Vagina (tissue), 2 donors: Measurements from ENCODE around the gene SUPT3H.

Experiments
- POLR2AphosphoS5 ChIP-seq, 2 donors: sonication (generic); formaldehyde crosslinking; IDR thresholded peaks; one replicate each; pipeline ENCODE4 v1.9.0; 2017; ENCODE audit warnings: antibody characterized with exemption in 2 of 2, mild to moderate bottlenecking in 2 of 2, low read depth in 1 of 2; ENCODE audit not compliant: insufficient read depth in 1 of 2
- TF ChIP-seq, protein P1 (sequence below), 3 experiments: fragments of 450-650 bp in 2 of 3; fragments of 200-600 bp in 1 of 3; sonication (generic) in 1 of 3; IDR thresholded peaks; one replicate each; pipeline ENCODE4 v1.5.1; 2017 to 2019; ENCODE audit warnings: antibody characterized with exemption in 3 of 3, mild to moderate bottlenecking in 2 of 3, moderate library complexity in 2 of 3

GRCh38 chr6:45126033-45126432 lies 251.7 kb downstream of the SUPT3H start:
- TF ChIP-seq, protein P1, sequence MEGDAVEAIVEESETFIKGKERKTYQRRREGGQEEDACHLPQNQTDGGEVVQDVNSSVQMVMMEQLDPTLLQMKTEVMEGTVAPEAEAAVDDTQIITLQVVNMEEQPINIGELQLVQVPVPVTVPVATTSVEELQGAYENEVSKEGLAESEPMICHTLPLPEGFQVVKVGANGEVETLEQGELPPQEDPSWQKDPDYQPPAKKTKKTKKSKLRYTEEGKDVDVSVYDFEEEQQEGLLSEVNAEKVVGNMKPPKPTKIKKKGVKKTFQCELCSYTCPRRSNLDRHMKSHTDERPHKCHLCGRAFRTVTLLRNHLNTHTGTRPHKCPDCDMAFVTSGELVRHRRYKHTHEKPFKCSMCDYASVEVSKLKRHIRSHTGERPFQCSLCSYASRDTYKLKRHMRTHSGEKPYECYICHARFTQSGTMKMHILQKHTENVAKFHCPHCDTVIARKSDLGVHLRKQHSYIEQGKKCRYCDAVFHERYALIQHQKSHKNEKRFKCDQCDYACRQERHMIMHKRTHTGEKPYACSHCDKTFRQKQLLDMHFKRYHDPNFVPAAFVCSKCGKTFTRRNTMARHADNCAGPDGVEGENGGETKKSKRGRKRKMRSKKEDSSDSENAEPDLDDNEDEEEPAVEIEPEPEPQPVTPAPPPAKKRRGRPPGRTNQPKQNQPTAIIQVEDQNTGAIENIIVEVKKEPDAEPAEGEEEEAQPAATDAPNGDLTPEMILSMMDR (IDR thresholded peaks at IDR 0.05) = no peak
- no peak for TF ChIP-seq POLR2AphosphoS5 (IDR thresholded peaks at IDR 0.05; ENCODE audit: insufficient read depth in 1 of 2, low read depth in 1 of 2)
